NCI-H2107 treated with DMSO at 0.1 percent for 48 hours (cell line): Measurements from ENCODE around the gene FAM151B.
"Not testable (repeated sequence)": the region's sequence is repeated elsewhere in the genome, so short reads cannot be mapped to it uniquely, and the experiment has no call there.

Experiments
- DNase-seq: peaks from one replicate; lab custom pipeline; 2025; ENCODE audit not compliant: unreplicated experiment; lab: John Stamatoyannopoulos, UW

The FAM151B gene

DNA sequence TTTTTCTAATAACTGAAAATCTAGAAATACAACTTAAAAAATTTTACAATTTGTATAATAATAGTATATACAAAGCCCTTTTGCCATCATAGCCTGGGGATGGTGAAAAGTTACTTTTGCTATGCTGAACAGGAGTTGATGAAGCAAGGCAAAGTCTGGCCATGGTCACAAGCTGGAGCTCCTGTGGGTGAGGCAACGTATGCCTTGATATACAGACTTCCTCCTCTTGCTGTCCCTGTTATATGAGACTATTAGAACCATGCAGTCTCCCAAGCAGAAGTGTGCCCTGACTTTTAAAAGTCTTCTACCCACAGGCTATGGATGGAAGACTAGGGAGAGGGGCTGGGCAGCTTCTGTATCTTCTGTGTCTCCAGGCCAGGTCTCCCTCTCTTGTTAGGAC, 15.7 kb downstream of the FAM151B start:
- DNase-seq = no peak

GRCh38 chr5:80504833-80505232, 16.9 kb downstream of the FAM151B start:
- DNase-seq = no peak

DNA sequence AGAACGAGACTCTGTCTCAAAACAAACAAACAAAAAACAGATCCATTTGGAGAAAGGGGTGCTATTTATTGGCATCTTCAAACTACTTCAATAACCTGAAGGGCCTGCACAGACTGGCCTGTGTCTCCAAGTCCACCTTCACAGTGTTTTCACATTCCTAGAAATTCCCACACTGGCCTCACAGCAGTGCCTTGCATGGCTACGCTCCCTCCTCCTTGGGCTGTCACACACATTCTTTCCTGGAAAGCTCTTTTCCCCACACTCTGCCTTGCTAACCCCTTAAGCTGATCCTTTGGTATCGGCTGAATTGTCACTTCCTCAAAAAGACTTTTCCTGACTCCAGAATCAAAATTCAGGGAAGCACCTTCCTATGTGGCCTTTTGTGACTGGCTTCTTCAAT, 19.8 kb downstream of the FAM151B start:
- no peak for DNase-seq

DNA sequence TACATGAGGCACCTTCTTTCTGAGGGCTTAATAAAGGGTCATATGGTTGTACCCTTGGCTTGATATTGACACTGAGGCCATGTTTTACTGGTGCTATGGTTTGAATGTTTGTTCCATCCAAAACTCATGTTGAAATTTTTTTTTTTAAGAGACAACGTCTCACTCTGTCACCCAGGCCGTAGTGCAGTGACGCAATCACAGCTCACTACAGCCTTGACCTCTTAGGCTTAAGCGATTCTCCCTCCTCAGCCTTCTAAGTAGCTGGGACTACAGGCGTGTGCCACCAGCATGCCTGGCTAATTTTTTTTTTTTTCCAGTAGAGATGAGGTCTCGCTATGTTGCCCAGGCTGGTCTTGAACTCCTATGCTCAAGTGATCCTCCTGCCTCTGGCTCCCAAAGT, 20.9 kb downstream of the FAM151B start:
- DNase-seq = no peak

- DNase-seq = no peak
These were observed 21.5 kb downstream of the FAM151B start for GRCh38 chr5:80509362-80509761.

DNA sequence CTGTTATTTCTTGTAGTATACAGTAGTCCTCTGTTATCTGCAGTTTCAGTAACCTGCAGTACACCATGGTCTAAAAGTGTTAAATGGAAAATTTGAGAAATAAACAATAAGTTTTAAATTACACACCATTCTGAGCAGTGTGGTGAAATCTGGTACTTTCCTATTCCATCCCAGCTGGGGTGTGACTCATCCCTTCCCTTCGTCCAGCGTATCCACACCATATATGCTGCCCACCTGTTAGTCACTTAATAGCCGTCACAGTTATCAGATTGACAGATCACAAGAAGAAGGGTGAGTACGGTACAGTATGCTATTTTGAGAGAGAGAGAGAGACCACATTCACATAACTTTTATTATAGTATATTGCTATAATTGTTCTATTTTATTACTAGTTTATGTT, 28.9 kb downstream of the FAM151B start:
- no peak for DNase-seq

- no peak for DNase-seq
These were observed 52.8 kb downstream of the FAM151B start for GRCh38 chr5:80540691-80541090.

- DNase-seq = no peak
These were observed 53.5 kb downstream of the FAM151B start for GRCh38 chr5:80541392-80541791.

DNA sequence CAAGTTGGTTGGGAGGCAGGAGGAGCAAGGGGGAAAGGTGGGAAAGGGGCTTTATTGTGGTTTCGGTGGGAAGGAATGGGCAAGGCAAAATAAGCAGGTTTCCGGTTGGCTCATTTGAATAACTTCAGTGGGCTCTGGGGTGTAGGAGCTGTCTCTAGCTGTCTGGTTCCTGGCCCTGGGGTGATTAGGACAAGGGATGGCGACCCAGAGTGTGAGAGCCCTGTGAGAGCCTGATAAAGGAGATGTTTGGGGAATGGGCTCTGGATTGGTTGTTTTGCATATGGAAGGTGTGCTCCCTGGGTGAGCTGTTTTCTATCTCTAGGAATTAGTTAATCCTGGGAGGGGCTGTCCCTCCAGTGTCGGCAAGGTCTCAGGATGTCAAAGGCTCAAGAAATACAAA, 66.7 kb downstream of the FAM151B start:
- DNase-seq = no peak

- DNase-seq = no peak
These were observed 67.2 kb downstream of the FAM151B start for GRCh38 chr5:80555099-80555498.

GRCh38 chr5:80559244-80559643, 71.3 kb downstream of the FAM151B start:
- no peak for DNase-seq

DNA sequence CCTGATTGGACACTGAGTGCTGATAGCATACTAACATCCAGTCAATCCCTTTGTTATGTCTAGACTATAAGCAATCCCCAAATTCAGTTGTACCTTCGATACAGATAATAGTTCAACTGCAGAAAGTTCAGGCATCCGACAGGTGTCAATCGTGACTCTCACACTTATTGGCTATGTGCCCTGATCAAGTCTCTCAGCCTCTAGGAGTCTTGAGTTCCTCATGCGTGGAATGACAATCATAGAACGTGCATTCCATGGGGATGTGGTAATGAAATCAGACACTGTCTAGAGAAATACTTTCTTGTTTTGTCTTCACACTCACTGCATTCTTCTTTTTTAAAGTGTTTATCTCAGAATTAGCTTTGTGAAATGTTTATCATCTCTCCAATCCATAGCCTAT, 77.4 kb downstream of the FAM151B start:
- DNase-seq = no peak

DNA sequence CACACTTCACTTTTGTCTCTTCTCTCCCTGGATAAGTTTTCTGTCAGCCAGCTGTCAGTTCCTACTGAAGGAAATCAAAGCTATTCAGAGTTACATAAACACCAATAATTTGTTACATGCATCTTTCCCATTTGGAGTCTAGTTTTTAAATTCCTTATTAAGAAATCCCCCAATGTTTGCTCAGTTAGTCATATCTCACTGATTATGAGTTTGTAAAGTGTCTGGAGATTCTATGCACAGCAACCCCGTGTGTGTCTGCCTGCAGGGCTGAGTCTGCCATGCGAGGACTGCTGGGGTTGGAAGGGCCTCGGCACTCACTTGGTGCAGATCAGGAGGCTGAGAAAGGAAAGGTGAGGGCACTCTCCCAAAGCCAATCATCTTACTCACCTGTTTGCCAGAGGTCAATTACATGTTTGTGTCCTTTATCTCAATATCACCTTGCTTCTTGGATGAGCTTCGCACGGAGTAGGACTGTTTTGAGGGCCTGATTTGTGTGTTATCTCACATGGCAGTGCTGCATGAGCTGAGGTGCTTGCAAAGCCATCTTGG, 78.9 kb downstream of the FAM151B start:
- DNase-seq = no peak

- DNase-seq = no peak
These were observed 80.4 kb downstream of the FAM151B start for GRCh38 chr5:80568251-80568650.

DNA sequence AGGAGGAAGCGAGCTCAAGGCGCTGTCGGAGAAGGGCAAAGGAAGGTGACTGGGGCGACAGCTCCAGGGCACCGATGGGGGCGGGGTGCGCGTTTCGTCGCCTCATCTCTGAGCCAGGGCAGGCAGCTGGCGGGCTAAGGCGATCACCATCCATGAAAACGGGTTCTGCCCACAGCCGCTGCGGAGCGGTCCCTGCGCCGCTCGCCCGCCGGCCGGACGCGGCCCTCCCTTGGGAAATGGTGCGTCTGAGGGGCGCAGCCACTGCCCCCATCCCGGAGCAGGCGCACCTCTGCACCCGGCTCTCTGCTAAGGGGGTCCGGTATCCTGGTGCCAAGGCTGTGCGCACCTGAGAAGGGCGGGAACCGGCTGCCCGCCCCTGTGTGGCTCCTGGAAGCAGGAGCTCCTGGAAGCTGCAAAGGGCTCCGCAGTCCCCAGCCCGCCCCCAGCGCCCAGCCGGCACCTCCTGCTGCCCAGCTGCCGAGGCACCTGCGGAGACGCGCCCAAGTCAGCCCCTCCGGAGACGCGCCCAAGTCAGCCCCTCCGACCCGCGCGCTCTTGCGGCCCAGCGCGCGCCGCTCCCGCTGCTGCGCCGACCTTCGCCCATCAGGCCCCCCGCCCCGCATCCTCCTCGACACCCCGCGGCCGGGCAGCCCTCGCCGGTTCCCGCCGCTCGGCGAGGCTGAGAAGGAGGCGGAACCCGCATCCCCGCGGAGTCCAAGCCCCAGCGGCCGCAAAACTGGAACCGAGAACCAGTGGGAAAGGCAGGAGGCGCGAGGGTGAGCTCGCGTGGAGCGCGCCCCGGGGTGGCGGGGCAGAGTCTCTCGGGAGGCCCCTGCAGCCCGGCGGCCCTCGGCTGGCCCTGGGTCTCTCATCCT, 81.4 kb downstream of the FAM151B start:
- no peak for DNase-seq

DNA sequence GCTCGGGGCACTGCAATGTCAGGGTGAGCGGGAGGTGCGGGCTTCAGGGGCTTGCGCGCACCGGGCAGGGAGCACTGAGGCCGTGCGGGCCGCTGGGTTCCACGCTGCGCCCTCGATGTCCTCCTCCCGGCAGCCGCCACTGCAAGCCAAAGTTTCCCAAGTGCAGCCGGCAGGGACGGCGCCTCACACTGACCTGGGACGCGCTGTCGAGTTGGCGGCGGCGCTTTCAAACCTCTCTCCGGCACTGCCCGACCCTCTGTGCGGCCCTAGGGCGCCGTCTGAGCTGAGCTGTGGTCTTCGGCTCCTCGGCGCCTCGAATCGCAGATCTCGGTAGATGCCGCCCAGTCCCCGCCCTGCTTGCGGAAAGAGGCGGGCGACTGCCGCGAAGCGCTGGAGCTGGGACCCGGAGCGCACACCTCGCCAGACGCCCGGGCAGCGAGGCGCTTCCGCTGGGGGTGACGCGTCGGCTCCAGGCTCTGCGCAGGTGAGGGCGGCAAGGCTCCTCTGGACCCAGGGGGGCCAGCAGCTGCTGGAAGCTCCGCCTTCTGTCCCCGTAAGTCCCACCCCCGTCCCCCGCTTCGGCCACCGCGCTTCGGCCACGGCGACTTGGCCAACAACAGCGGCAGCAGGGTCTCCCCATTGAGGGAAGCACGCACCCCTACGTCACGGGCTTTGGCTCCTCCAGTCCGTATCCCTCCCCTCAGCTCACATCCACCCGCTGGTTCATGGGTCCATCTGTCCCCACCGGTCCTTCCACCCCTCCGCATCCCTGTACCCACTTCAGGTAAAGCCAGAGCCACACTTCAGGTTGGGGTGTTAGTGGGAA, 82.3 kb downstream of the FAM151B start, which contains the start of gene ANKRD34B:
Gene ANKRD34B, minus strand, starts transcription at position 320 of the 826 bp plus-strand sequence. CDS start 10,261 bp downstream, outside the sequence.
- no peak for DNase-seq

DNA sequence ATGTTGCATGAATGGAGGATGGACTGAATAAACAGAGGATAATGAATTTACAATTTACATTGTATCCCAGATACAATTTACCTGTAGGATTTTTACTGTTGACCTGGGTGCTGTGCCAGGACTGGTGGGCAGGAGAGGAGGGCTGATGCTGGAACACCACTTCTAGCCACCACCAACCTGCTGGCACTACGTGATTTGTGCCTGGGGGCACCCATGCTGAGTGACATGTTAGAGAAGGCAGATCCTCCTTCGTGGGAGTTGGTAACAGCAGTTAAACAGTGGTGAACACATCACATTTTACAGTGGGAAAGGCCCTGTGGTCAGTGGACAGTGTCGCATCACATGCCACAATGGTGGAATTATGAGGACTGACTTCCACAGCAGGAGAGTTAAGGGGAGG, 85.2 kb downstream of the FAM151B start:
- no peak for DNase-seq

DNA sequence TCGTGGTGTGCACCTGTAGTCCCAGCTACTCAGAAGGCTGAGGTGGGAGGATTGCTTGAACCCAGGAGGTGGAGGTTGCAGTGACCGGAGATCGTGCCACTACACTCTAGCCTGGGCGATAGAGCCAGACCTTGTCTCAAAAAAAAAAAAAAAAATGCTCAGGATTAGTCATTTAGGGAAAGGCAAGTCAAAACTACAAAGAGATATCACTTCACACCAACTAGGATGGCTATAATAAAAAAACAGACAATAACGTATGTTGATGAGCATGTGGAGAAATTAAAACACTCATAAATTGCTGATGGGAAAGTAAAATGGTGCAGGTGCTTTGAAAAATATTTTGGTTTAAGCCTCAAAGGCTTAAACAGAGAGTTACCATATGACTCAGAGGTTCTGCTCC, 88.5 kb downstream of the FAM151B start:
- no peak for DNase-seq

- DNase-seq = no peak
These were observed 89.8 kb downstream of the FAM151B start for GRCh38 chr5:80577707-80578106.

DNA sequence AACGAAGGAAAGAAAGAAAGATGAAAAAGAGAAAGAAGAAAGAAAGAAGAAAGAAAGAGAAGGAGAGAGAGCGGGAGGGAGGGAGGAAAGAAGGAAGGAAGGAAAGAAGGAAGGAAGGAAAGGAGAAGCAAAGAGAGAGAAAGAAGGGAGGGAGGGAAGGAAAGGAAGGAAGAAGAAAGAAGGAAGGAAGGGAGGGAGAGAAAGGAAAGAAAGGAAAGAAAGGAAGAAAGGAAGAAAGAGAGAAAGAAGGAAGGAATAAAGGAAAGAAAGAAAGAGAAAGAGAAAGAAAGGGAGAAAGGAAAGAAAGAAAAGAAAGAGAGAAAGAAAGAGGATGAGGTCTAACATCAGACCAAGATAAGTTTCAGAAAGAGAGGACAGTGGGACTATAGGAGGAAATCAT, 91.2 kb downstream of the FAM151B start:
- DNase-seq = no peak

- DNase-seq = not testable (repeated sequence)
These were observed 92.4 kb downstream of the FAM151B start for GRCh38 chr5:80580291-80580690.

DNA sequence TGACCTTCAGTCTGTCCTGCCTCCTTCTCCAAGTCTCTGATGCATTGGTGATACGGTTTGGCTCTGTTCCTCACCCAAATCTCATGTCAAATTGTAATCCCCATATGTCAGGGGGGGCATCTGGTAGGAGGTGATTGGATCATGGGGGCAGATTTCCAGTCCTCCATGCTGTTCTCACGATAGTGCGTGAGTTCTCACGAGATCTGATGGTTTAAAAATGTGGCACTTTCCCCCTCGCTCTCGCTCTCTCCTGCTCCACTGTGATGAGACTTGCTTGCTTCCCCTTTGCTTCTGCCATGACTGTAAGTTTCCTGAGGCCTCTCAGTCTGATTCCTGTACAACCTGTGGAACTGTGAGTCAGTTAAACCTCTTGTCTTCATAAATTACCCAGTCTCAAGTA, 96.9 kb downstream of the FAM151B start:
- DNase-seq = no peak
